ENCODE measurements around the gene EML5. TPM values are rescaled to one million over a fixed set of nuclear protein-coding genes. Genes with fewer than 3 reads are reported as not detected.

EML5 gene
- 0.36 TPM for total RNA-seq
- long read RNA-seq, partial matches to known transcripts: 0 of 1 reads
- long read RNA-seq, other reads (novel, unspliced or antisense): 1 of 1 reads

DNA sequence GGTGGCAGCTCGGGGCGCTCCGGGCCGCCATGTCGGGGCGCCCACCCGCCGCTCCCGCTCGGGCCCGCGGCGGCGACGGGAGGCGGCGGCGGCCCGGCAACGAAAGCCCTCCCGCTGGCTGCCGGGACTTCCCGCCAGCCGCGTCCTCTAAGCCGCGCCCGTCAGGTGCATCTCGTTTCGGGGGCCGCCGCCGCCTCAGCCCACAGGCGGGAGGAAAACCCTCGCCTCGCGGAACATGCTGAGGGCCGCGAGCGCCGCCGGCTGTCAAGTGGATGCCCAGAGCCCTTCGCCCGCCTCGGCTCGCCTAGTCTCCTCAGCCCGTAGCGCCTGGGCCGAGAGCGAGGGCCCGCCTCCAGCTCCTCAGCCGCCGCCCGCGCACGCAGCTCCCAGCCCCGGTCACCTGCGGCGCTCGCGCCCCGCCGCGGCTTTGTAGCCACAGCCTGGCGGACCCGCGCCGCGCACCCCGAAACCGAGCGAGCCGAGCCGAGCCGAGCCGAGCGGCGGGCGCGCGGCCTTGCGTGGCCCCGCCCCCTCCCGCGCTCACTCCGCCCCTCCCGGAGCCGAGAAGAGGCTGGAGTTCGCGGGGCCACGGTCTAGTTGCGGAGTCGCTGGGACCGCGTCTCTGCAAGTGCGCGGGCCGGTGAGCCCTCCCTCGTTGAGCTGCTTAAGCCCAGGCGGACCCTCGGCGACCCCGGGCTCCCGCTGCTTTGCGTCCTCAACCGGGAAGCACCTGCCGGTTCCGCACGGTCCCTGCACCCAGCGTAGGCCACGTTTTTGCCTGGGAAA, at the start of gene EML5:
TSS of gene EML5 (minus strand) at position 481 of the 786 bp plus-strand sequence. CDS start at position 31, 450 bp downstream.
- Histone ChIP-seq H3K4me3 (peak within 1 kb of the TSS; percentile 75), H3K27ac (replicated peaks) (peak within 1 kb of the TSS; percentile 26), H3K27me3 (ENCODE audit: low read depth) (peaks cover 15% of the 10 kb centered on the region), H3K36me3 (no peaks in the 10 kb centered on the region), H3K4me1 (peaks cover 18% of the 10 kb centered on the region), H3K9me3 (replicated peaks) (no peaks in the 10 kb centered on the region)
- DNase-seq: peak; percentile 78
- TF ChIP-seq, protein P1, sequence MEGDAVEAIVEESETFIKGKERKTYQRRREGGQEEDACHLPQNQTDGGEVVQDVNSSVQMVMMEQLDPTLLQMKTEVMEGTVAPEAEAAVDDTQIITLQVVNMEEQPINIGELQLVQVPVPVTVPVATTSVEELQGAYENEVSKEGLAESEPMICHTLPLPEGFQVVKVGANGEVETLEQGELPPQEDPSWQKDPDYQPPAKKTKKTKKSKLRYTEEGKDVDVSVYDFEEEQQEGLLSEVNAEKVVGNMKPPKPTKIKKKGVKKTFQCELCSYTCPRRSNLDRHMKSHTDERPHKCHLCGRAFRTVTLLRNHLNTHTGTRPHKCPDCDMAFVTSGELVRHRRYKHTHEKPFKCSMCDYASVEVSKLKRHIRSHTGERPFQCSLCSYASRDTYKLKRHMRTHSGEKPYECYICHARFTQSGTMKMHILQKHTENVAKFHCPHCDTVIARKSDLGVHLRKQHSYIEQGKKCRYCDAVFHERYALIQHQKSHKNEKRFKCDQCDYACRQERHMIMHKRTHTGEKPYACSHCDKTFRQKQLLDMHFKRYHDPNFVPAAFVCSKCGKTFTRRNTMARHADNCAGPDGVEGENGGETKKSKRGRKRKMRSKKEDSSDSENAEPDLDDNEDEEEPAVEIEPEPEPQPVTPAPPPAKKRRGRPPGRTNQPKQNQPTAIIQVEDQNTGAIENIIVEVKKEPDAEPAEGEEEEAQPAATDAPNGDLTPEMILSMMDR (IDR thresholded peaks at IDR 0.05; ENCODE audit: borderline replicate concordance): peak; percentile 52
- intact Hi-C loops (cut with micrococcal nuclease): no loop called here

DNA sequence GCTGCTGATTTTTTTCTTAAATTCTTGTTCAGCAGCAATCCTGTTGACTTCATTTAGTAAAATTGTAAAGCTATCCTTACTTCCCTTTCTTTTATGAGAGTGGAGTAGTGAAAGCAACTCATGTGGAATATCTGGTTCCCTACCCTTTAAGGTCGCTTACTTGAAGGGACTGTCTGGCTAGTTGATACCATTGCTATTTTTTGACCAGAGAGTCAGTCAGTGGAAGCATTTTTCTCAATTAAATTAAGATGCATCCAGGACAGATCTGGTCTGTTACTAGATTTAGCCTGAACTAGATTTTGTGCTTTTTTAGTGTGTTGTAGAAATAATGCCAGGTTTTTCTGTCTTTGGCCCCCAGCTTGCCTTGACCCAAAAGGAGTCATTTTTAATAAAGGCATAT, 49.7 kb upstream of the EML5 start:
- DNase-seq: no peak
- intact Hi-C loops (cut with micrococcal nuclease): no loop called here
- Histone ChIP-seq H3K27me3 (ENCODE audit: low read depth) (no peaks in the 10 kb centered on the region), H3K4me3 (no peak overlapping the region), H3K9me3 (replicated peaks) (no peaks in the 10 kb centered on the region), H3K4me1 (no peaks in the 10 kb centered on the region), H3K36me3 (no peaks in the 10 kb centered on the region), H3K27ac (replicated peaks) (no peak overlapping the region)
- TF ChIP-seq, protein P1 (IDR thresholded peaks at IDR 0.05; ENCODE audit: borderline replicate concordance): no peak

DNA sequence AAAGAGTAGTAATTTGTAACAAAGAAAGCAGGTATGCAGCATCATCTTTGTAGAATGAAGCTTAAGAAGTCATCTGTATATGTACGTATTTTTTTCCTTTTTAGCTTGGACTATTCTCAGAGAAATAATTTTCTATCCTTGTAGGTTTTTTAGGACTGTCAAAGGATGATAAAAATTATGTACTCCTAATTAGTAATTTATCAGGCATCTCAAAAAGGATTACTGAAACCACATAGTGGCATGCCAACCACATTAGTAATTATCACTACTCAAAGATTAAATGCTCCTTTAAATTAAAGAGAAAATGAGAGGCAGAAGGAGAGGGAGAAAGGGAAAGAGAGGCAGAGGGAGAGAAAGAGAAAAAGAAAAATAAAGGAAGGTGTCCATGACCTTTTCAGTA, 49.0 kb upstream of the EML5 start:
- H3K9me3 ChIP-seq (replicated peaks): no peaks in the 10 kb centered on the region
- H3K27me3 ChIP-seq (ENCODE audit: low read depth): no peaks in the 10 kb centered on the region
- H3K4me3 ChIP-seq: no peak overlapping the region
- TF ChIP-seq, protein P1 (IDR thresholded peaks at IDR 0.05; ENCODE audit: borderline replicate concordance): no peak
- no peak for DNase-seq
- no peak overlapping the region for H3K27ac ChIP-seq (replicated peaks)
- H3K36me3 ChIP-seq: no peaks in the 10 kb centered on the region
- no peaks in the 10 kb centered on the region for H3K4me1 ChIP-seq
- intact Hi-C loops (cut with micrococcal nuclease): no loop called here

DNA sequence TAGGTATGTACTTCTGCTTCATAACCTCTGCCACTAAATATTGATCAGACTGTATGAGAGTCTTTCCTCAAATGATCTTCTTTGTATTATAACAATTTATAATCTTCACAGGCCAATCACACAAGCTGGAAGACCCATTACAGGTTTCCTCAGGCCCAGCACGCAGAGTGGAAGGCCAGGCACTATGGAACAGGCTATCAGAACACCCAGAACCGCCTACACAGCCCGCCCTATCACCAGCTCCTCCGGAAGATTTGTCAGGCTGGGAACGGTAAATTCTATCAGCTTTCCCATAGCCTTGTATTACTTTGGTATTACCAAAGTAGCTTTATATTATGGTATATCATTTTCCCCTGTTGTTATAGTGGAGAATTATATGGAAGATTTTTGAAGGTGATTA, 48.2 kb upstream of the EML5 start:
- no peaks in the 10 kb centered on the region for H3K36me3 ChIP-seq
- no peaks in the 10 kb centered on the region for H3K27me3 ChIP-seq (ENCODE audit: low read depth)
- H3K4me1 ChIP-seq: peaks cover 3% of the 10 kb centered on the region
- TF ChIP-seq, protein P1 (IDR thresholded peaks at IDR 0.05; ENCODE audit: borderline replicate concordance): no peak
- intact Hi-C loops (cut with micrococcal nuclease): no loop called here
- DNase-seq: no peak
- H3K4me3 ChIP-seq: no peak overlapping the region
- no peak overlapping the region for H3K27ac ChIP-seq (replicated peaks)
- no peaks in the 10 kb centered on the region for H3K9me3 ChIP-seq (replicated peaks)

- TF ChIP-seq, protein P1 (IDR thresholded peaks at IDR 0.05; ENCODE audit: borderline replicate concordance): no peak
- peaks cover 24% of the 10 kb centered on the region for H3K4me1 ChIP-seq
- no peaks in the 10 kb centered on the region for H3K36me3 ChIP-seq
- no peak for DNase-seq
- H3K9me3 ChIP-seq (replicated peaks): no peaks in the 10 kb centered on the region
- no peak overlapping the region for H3K27ac ChIP-seq (replicated peaks)
- H3K27me3 ChIP-seq (ENCODE audit: low read depth): no peaks in the 10 kb centered on the region
- H3K4me3 ChIP-seq: no peak overlapping the region
- intact Hi-C loops (cut with micrococcal nuclease): no loop called here
These were observed 45.3 kb upstream of the EML5 start for GRCh38 chr14:88838015-88838414.
